Activated T-cell treated with anti-CD3 and anti-CD28 coated beads, Interleukin-2, amount 50 U/mL, for 72 hours (primary cell): ENCODE data around the gene COTL1. TPM values are rescaled to one million over a fixed set of nuclear protein-coding genes. Genes with fewer than 3 reads are reported as not detected.
"Not testable (repeated sequence)": the region's sequence is repeated elsewhere in the genome, so short reads cannot be mapped to it uniquely, and the experiment has no call there.

Experiments
- ATAC-seq, 2 donors: fragments of 150-1000 bp; cut with Tn5 transposase; replicated peaks in 1 of 2; 2 replicates each; pipeline ENCODE4 v1.10.0; 2021; ENCODE audit warnings: moderate library complexity in 2 of 2, mild to moderate bottlenecking in 1 of 2
- DNase-seq, 2 donors: peaks; one replicate each; pipeline ENCODE4 v3.0.0; 2021 to 2022; ENCODE audit warnings: mixed read lengths in 1 of 2
- H3K27ac Mint-ChIP-seq: one replicate; pipeline ENCODE4 v1.8.0; 2022; ENCODE audit warnings: mild to moderate bottlenecking, moderate library complexity, mixed read lengths
- H3K27me3 Mint-ChIP-seq: one replicate; pipeline ENCODE4 v1.8.0; 2022; ENCODE audit warnings: low read depth, mixed read lengths
- H3K36me3 Mint-ChIP-seq, 2 donors: one replicate each; pipeline ENCODE4 v1.8.0; 2022; ENCODE audit warnings: mixed read lengths in 2 of 2, mild to moderate bottlenecking in 1 of 2; ENCODE audit not compliant: insufficient read depth in 2 of 2
- H3K4me1 Mint-ChIP-seq: one replicate; pipeline ENCODE4 v1.8.0; 2022; ENCODE audit warnings: low read depth, mixed read lengths
- H3K4me3 Mint-ChIP-seq, 2 donors: one replicate each; pipeline ENCODE4 v1.8.0; 2022; ENCODE audit warnings: mild to moderate bottlenecking in 2 of 2, mixed read lengths in 2 of 2, moderate library complexity in 2 of 2
- H3K9me3 Mint-ChIP-seq, 2 donors: one replicate each; pipeline ENCODE4 v1.8.0; 2022; ENCODE audit warnings: mixed read lengths in 2 of 2
- total RNA-seq, 2 donors: library from RNA; stranded (reverse); gene quantifications; one replicate each; pipeline ENCODE4 v1.2.3, GENCODE V29; 2022

The COTL1 gene
- total RNA-seq, 2 donors from 2014 or later = 353 to 529 TPM

- H3K36me3 Mint-ChIP-seq = peaks cover 11% of the 10 kb centered on the region in 2 donors
- no peaks in the 10 kb centered on the region for H3K27me3 Mint-ChIP-seq
- DNase-seq (no peak), ATAC-seq (no peak)
- H3K9me3 Mint-ChIP-seq = peaks cover 7 to 9% of the 10 kb centered on the region in 2 donors
- no peak overlapping the region for H3K27ac Mint-ChIP-seq
- no peak overlapping the region for H3K4me3 Mint-ChIP-seq
- H3K4me1 Mint-ChIP-seq = peaks cover 18% of the 10 kb centered on the region
Observed at GRCh38 chr16:84529607-84530006, 88.3 kb downstream of the COTL1 start.

- no peak overlapping the region for H3K4me3 Mint-ChIP-seq
- peaks cover 24% of the 10 kb centered on the region for H3K4me1 Mint-ChIP-seq
- no peaks in the 10 kb centered on the region for H3K27me3 Mint-ChIP-seq
- peaks cover 11% of the 10 kb centered on the region in 2 donors for H3K36me3 Mint-ChIP-seq
- ATAC-seq (no peak), DNase-seq (no peak)
- no peak overlapping the region for H3K27ac Mint-ChIP-seq
- H3K9me3 Mint-ChIP-seq = peaks cover 7 to 9% of the 10 kb centered on the region in 2 donors
Observed at GRCh38 chr16:84528322-84528721, 89.6 kb downstream of the COTL1 start.

GRCh38 chr16:84527532-84528269 is 90.2 kb downstream of the COTL1 start:
- no peaks in the 10 kb centered on the region for H3K27me3 Mint-ChIP-seq
- H3K27ac Mint-ChIP-seq = no peak overlapping the region
- H3K9me3 Mint-ChIP-seq = peaks cover 7 to 9% of the 10 kb centered on the region in 2 donors
- ATAC-seq = no peak
- no peak overlapping the region for H3K4me3 Mint-ChIP-seq
- H3K4me1 Mint-ChIP-seq = peaks cover 24% of the 10 kb centered on the region
- H3K36me3 Mint-ChIP-seq = peaks cover 11% of the 10 kb centered on the region in 2 donors
- DNase-seq = no peak

GRCh38 chr16:84526794-84527531 is 90.9 kb downstream of the COTL1 start:
- H3K4me1 Mint-ChIP-seq = peaks cover 26% of the 10 kb centered on the region
- no peak for ATAC-seq

GRCh38 chr16:84524941-84525581 is 92.8 kb downstream of the COTL1 start:
- H3K27me3 Mint-ChIP-seq, H3K4me3 Mint-ChIP-seq, DNase-seq, H3K9me3 Mint-ChIP-seq, ATAC-seq, H3K36me3 Mint-ChIP-seq, H3K27ac Mint-ChIP-seq: not testable (repeated sequence)
- peaks cover 40% of the 10 kb centered on the region for H3K4me1 Mint-ChIP-seq

More at GRCh38 chr16:84526794-84527531, 90.9 kb downstream of the COTL1 start:
- Mint-ChIP-seq H3K4me3 (no peak overlapping the region), H3K36me3 (peaks cover 11% of the 10 kb centered on the region in 2 donors), H3K9me3 (peaks cover 7 to 9% of the 10 kb centered on the region in 2 donors), H3K27me3 (no peaks in the 10 kb centered on the region), H3K27ac (no peak overlapping the region)
- DNase-seq = no peak

- peaks cover 46% of the 10 kb centered on the region for H3K4me1 Mint-ChIP-seq
- peak; percentile 58 to 70 for ATAC-seq
- H3K4me3 Mint-ChIP-seq = no peak overlapping the region
- H3K27ac Mint-ChIP-seq = no peak overlapping the region
- DNase-seq = peak in 1 of 2 donors; percentile 50
- peaks cover 4% of the 10 kb centered on the region in 2 donors for H3K9me3 Mint-ChIP-seq
- peaks cover 4 to 5% of the 10 kb centered on the region in 2 donors for H3K36me3 Mint-ChIP-seq
- no peaks in the 10 kb centered on the region for H3K27me3 Mint-ChIP-seq
Observed at GRCh38 chr16:84524346-84524920, 93.4 kb downstream of the COTL1 start.

GRCh38 chr16:84521497-84521770 is 96.4 kb downstream of the COTL1 start:
- DNase-seq = no peak
- H3K36me3 Mint-ChIP-seq = no peaks in the 10 kb centered on the region
- no peaks in the 10 kb centered on the region for H3K27me3 Mint-ChIP-seq
- no peak overlapping the region for H3K27ac Mint-ChIP-seq
- H3K9me3 Mint-ChIP-seq = no peaks in the 10 kb centered on the region
- peaks cover 64% of the 10 kb centered on the region for H3K4me1 Mint-ChIP-seq
- no peak for ATAC-seq
- H3K4me3 Mint-ChIP-seq = no peak overlapping the region

- Mint-ChIP-seq H3K27ac (no peak overlapping the region), H3K9me3 (no peaks in the 10 kb centered on the region)
- DNase-seq = no peak
Observed at GRCh38 chr16:84520725-84521496, 97.0 kb downstream of the COTL1 start.

GRCh38 chr16:84519855-84520254 is 98.0 kb downstream of the COTL1 start:
- H3K4me1 Mint-ChIP-seq = peaks cover 79% of the 10 kb centered on the region
- no peaks in the 10 kb centered on the region for H3K27me3 Mint-ChIP-seq
- no peaks in the 10 kb centered on the region for H3K9me3 Mint-ChIP-seq
- H3K36me3 Mint-ChIP-seq = no peaks in the 10 kb centered on the region
- H3K27ac Mint-ChIP-seq = peak overlapping the region; percentile 79
- DNase-seq (peak in 1 of 2 donors; percentile 75), ATAC-seq (peak in 1 of 2 donors; percentile 29)
- H3K4me3 Mint-ChIP-seq = peak overlapping the region; percentile 44 to 68

More at GRCh38 chr16:84520725-84521496, 97.0 kb downstream of the COTL1 start:
- no peaks in the 10 kb centered on the region for H3K36me3 Mint-ChIP-seq
- H3K4me1 Mint-ChIP-seq = peaks cover 69% of the 10 kb centered on the region
- no peak for ATAC-seq
- H3K27me3 Mint-ChIP-seq = no peaks in the 10 kb centered on the region
- peak overlapping the region in 1 of 2 donors; percentile 22 for H3K4me3 Mint-ChIP-seq

GRCh38 chr16:84518804-84519341 is 99.0 kb downstream of the COTL1 start:
- peaks cover 83% of the 10 kb centered on the region for H3K4me1 Mint-ChIP-seq
- H3K27ac Mint-ChIP-seq = peak overlapping the region; percentile 31
- DNase-seq (peak; percentile 70 to 80), ATAC-seq (peak; percentile 59)
- no peaks in the 10 kb centered on the region for H3K36me3 Mint-ChIP-seq
- peak overlapping the region; percentile 25 to 68 for H3K4me3 Mint-ChIP-seq
- no peaks in the 10 kb centered on the region for H3K27me3 Mint-ChIP-seq
- no peaks in the 10 kb centered on the region for H3K9me3 Mint-ChIP-seq

GRCh38 chr16:84518220-84518619 is 99.7 kb downstream of the COTL1 start:
- not testable (repeated sequence) for H3K36me3 Mint-ChIP-seq, DNase-seq, H3K27me3 Mint-ChIP-seq, ATAC-seq, H3K9me3 Mint-ChIP-seq, H3K27ac Mint-ChIP-seq
- peak overlapping the region; percentile 17 to 27 for H3K4me3 Mint-ChIP-seq
- H3K4me1 Mint-ChIP-seq = peaks cover 89% of the 10 kb centered on the region

- no peak for ATAC-seq
Observed at GRCh38 chr16:84517366-84517765, 100.5 kb downstream of the COTL1 start.

More at GRCh38 chr16:84517366-84517765, 100.5 kb downstream of the COTL1 start:
- H3K27me3 Mint-ChIP-seq = no peaks in the 10 kb centered on the region
- peaks cover 0 to 5% of the 10 kb centered on the region in 2 donors for H3K36me3 Mint-ChIP-seq
- no peak overlapping the region for H3K4me3 Mint-ChIP-seq
- peaks cover 87% of the 10 kb centered on the region for H3K4me1 Mint-ChIP-seq
- no peak for DNase-seq
- no peak overlapping the region for H3K27ac Mint-ChIP-seq
- H3K9me3 Mint-ChIP-seq = no peaks in the 10 kb centered on the region
